Measurements from ENCODE around the gene OPA1.

The OPA1 gene

DNA sequence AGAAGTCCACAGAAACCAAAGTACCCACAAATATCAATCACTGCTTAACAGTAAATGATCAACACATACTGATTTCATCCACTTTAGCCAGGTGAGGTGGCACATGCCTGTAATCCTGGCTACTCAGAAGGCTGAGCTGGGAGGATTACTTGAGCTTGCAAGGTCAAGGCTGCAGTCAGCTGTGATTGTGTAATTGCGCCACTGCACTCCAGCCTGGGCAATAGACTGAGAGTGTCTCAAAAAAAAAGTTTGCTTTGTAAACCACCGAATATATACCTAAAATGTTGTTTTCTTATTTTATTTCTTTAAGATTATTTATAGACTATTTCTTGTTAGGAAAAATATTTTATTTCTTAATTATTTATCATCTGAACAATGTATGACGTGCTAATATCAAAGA lies 29.6 kb upstream of the OPA1 start:
- TF ChIP-seq, protein P1, sequence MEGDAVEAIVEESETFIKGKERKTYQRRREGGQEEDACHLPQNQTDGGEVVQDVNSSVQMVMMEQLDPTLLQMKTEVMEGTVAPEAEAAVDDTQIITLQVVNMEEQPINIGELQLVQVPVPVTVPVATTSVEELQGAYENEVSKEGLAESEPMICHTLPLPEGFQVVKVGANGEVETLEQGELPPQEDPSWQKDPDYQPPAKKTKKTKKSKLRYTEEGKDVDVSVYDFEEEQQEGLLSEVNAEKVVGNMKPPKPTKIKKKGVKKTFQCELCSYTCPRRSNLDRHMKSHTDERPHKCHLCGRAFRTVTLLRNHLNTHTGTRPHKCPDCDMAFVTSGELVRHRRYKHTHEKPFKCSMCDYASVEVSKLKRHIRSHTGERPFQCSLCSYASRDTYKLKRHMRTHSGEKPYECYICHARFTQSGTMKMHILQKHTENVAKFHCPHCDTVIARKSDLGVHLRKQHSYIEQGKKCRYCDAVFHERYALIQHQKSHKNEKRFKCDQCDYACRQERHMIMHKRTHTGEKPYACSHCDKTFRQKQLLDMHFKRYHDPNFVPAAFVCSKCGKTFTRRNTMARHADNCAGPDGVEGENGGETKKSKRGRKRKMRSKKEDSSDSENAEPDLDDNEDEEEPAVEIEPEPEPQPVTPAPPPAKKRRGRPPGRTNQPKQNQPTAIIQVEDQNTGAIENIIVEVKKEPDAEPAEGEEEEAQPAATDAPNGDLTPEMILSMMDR (IDR thresholded peaks at IDR 0.05; ENCODE audit: insufficient read depth, low read depth, low read length, missing control alignments) = no peak
- H3K4me3 ChIP-seq (ENCODE audit: low read depth, low read length) = no peak overlapping the region
- DNase-seq (ENCODE audit: low read depth) = no peak

DNA sequence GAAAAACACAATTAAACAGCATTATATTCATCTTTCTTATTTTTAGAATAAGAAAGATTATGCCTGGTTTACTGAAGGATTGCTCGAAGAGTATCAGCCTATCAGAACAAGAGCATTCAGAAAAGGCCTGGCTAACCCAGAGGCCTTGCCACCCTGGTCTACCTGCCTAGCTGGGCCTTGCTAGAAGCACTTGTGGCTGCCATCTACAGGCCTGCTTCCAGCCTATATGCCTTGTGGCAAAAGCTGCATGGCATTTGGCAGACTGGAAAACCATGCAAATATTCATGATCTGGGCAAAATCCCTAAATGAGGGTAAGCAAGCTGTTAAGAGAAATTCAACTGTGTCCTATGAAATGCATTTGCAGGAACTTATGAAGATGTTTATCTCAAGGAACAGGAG lies 29.0 kb upstream of the OPA1 start:
- DNase-seq (ENCODE audit: low read depth) = peak; percentile 4
- TF ChIP-seq, protein P1 (IDR thresholded peaks at IDR 0.05; ENCODE audit: insufficient read depth, low read depth, low read length, missing control alignments) = no peak
- H3K4me3 ChIP-seq (ENCODE audit: low read depth, low read length) = no peak overlapping the region

DNA sequence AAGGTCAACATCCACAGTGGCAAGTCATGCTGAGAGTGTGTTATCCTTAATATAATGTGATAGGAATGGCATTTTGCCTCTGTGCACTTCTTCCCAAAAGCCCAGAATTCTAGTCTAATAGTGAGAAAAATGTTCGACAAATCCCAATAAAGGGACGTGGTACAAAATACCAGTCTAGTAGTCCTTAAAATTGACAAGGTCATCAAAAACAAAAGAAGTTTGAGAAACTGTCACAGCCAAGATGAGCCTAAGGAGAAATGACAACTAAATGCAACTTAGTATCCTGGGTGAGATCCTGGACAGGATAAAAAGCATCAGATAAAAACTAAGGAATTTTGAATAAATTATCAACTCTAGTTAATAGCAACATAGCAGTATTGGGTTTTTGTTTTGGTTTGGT lies 23.9 kb upstream of the OPA1 start:
- no peak overlapping the region for H3K4me3 ChIP-seq (ENCODE audit: low read depth, low read length)
- no peak for DNase-seq (ENCODE audit: low read depth)
- TF ChIP-seq, protein P1 (IDR thresholded peaks at IDR 0.05; ENCODE audit: insufficient read depth, low read depth, low read length, missing control alignments) = no peak

DNA sequence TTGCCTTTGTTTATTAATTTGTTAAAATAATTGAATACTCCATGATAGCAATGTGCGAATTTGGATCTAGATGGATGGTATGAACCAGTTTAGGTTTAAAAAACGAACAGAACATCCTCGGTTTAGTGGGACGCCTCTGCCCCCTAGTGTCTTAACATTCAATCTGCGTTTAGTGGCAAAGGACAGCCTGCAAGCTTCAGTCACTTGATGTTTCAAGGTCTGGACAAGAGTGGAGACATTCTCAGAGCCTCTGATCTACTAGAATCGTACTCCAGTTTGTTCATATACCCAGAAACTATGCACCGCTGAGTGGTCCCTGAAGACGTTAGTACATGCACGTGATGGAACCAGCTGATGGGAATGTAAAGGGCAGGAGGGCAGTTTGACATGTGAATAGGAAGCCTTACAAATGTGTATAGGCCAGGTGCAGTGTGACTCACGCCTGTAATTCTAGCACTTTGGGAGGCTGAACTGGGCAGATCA lies 20.5 kb upstream of the OPA1 start:
- no peak overlapping the region for H3K4me3 ChIP-seq (ENCODE audit: low read depth, low read length)
- TF ChIP-seq, protein P1 (IDR thresholded peaks at IDR 0.05; ENCODE audit: insufficient read depth, low read depth, low read length, missing control alignments) = peak; percentile 82
- DNase-seq (ENCODE audit: low read depth) = peak; percentile 68

DNA sequence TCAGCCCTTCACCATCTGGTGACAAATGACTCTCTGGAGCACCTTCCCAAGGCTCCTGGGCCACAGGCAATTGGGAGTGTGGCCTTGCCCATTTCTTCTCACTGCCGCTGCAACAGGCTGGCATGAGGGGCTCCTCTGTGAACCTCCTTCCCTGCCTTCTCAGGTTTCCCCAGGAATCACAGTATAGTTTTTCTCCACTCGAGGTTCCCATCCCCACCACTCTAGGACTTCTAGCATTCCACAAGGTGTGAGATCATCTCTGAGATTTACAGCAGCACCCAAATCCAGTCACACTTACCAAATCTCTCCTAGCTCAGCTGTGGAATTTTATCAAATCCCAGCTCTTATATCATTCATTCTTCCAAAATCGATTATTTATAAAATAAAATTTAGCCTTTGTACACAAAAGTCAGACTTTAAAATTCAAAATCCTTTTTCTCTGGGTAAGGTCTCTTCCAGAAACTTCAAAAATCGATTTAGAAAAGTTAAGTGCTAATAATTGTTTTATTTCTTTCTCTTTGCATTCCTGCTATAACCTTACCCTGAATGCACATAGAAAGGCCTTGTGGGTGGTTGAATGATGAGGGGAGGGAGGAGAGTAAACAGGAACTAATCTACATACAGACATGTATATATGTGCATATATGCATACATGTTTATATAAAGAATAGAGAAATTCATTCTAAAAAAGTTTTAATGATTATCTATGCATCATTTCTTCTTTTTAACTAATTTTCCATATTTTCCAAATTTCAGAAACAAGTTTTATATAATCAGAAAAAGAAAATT lies 19.4 kb upstream of the OPA1 start:
- TF ChIP-seq, protein P1 (IDR thresholded peaks at IDR 0.05; ENCODE audit: insufficient read depth, low read depth, low read length, missing control alignments) = no peak
- no peak overlapping the region for H3K4me3 ChIP-seq (ENCODE audit: low read depth, low read length)
- no peak for DNase-seq (ENCODE audit: low read depth)

DNA sequence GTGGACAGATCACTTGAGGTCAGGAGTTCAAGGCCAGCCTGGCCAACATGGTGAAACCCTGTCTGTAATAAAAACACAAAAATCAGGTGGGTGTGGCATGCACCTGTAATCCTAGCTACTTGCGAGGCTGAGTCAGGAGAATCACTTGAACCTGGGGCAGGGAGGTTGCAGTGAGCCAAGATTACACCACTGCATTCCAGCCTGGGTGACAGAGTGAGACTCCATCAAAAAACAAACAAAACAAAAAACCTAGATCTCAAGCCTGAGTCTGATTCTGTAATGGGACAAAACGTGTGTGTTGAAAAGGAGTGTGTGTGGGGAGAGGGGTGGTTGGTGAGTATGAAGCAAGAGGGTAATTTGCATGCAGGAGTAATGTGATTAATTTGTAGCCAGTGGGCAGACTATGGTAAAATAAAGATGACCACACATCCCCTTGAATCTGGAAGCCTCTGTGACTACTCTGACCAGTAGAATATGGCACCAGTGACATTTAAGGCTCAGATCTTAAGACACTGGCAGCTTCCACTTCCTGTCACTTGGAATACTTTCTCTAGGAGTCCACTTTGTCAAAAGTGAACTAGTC lies 18.4 kb upstream of the OPA1 start:
- TF ChIP-seq, protein P1 (IDR thresholded peaks at IDR 0.05; ENCODE audit: insufficient read depth, low read depth, low read length, missing control alignments) = no peak
- no peak for DNase-seq (ENCODE audit: low read depth)
- no peak overlapping the region for H3K4me3 ChIP-seq (ENCODE audit: low read depth, low read length)

All from GM12865 (cell line).